Measurements from ENCODE around the gene OR5H1.
"Not testable (repeated sequence)": the region's sequence is repeated elsewhere in the genome, so short reads cannot be mapped to it uniquely, and the experiment has no call there.

The OR5H1 gene

DNA sequence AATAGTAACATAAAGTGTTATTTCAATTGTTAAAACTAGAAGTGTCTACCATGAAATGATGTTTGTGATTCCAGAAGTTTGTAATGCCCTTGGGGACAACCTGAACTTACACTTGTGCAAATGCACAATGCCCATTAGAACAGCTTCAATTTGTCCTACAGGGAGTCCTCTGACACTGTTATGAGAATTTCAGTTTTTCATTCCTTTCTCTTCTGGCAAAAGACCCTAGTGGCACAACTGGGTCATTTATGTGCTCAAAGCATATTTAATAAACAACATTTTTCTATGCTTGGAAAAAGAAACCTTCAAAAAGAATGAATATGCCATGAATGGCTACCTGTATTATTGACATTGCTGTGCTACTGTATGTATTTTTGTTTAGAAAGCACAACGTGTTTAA, at the start of gene OR5H1:
OR5H1 (plus strand) TSS at position 301 of the 400 bp plus-strand sequence. CDS start 1,977 bp downstream, outside the sequence.
- DNase-seq, result no peak

DNA sequence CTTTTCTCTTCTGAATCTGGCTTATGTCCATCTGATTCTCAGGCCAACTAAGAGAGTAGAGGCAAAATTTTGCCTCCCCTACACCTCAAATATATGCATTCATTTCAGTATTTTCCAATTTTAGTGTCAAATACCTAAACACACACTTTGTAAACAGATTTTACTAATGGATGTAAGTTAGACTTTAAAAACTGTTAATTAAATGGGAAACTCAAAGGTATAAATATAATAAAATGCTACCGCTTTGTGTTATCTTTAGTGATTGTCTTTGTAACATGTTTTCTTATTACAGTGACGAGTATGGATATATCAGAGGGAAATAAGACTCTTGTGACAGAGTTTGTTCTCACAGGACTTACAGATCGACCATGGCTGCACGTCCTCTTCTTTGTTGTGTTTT, 43.6 kb upstream of the OR5H1 start, which contains the start of gene OR5AC2:
OR5AC2 (plus strand) TSS at position 301 of the 400 bp plus-strand sequence; CDS start at position 301, 0 bp downstream.
- DNase-seq, result no peak

DNA sequence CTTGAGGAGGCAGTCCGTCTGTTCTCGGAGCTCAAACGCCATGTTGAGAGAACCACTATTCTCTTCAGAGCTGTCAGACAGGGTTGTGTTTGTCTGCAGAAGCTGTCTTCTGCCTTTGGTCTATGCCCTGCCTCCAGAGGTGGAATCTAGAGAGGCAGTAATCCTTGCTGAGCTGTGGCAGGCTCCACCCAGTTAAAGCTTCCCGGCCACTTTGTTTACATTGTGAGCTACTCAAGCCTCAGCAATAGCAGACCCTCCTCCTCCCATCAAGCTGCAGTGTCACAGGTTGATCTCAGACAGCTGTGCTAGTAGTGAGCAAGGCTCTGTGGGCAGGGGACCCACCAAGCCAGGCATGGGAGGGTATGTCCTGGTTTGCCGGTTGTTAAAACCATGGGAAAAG, 34.6 kb upstream of the OR5H1 start:
- DNase-seq, result no peak

DNA sequence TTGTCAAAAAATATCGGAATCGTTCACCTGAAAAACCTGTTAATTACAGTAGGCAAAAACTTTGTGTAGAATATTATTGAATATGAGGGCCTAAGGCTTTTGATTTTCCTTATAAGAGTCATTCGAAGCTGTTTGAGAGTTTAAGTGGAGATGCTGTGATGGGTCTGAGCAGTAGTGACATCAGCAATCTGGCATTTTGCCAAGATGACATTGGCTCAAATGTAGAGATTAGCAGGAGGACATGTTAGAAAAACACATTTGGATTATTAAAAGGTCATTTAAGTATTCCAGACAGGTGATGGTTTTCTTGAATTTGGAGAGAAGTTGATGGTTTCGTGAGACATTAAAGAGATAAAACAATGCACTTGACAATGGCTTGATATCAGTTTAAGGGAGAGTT, 30.7 kb upstream of the OR5H1 start:
- DNase-seq, result no peak

DNA sequence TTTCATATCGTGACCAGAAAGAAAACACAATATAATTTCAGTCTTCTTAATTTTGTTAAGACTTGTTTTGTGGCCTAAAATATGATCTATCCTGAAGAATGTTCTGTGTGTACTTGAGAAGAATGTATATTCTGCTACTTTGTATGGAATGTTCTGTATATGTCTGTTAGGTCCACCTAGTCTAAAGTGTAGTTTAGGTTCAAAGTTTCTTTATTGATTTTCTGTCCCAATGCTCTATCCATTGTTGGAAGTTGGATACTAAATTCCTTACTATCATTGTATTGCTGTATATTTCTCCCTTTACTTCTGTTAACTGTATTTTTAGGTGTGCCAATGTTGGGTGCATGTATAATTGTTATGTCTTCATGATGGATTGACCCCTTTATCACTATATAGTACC, 22.4 kb upstream of the OR5H1 start:
- DNase-seq, result no peak

DNA sequence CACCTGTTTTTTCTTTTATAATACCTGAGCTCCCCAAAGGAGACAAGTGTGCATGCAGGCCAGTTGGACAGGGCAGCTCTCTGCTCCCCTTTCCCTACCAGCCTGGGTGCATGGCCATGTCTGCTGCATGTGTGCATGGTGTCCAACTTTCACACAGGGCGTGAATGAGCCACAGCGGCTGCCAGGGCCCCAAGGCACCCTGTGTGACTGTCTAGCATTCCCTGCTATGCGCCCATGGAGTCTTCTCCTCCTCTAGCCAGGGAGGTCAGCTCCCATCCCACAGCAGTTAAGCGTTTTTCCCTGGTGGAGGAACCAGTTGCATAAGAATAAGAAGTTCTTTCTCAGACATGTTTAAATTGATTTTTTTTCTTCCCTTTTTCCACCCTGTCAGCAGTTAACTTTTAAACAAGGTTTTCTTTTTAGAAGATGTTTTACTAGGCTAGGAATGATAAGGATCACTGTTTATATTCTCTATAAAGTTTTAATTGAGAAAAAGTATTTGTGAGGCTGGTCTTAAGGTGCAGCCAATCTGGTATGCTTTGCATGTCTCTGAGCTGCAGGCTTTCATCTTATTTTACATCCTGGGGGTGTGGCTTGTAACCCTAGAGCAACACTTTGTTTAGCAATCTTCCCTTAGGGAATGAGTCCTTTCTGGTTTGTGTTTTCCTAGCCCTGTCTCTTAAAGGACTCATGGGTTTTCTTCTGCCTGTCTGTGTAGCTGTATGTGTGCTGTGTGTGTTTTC, 20.5 kb upstream of the OR5H1 start:
- no peak for DNase-seq

DNA sequence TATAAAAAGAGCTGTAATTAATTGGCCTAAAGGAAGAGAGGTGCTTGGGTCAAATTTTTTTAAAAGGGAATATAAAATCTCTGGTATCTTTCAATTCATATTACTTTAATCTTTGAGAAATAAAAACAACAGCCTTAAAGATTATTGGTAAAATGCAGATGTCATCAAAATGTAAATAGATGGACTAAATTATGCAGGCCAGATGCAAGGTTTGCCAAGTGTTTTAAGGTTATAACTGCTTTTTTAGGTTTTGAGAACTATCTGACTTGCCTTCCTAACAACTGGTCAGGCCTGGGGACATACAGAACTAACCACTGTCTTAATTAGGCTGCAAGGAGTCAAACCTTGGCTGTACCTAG, 20.0 kb upstream of the OR5H1 start:
- no peak for DNase-seq

DNA sequence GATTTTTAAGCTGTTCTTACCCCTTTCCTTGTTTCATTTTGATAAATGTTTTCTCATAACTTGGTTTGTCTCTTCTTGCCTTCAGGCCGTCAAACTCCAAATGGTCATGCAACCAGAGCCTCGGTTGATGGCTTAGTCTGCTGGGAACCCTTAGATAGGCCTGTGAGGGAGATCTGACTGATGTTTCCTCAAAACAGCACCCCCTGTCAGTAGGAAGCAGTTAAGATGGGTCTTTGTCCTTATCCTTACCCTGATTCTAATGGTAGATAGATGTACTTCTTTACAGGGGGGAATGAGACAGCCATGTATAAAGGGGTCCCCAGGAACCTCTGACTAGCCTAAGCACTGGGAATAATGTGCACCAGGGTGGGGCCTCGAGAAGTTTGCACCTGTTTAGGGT, 16.3 kb upstream of the OR5H1 start:
- DNase-seq, result no peak

DNA sequence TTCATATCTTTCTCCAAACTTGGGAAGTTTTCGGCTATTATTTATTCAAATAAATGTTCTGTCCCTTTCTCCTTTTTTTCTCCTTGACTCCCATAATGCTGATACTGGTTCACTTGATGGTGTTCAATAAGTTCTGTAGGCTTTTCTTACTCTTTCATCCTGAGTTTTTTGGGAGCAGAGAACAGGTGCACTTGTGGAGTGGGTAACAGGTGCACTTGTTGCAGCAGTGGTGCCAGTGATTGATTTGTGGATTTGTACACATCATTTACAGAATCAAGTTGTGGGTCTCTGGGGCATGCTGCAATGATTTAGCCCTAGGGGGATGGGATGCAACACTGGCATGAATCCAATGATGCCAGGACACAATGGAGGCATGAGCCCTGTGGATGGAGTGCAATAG, 14.8 kb upstream of the OR5H1 start:
- DNase-seq, result no peak

DNA sequence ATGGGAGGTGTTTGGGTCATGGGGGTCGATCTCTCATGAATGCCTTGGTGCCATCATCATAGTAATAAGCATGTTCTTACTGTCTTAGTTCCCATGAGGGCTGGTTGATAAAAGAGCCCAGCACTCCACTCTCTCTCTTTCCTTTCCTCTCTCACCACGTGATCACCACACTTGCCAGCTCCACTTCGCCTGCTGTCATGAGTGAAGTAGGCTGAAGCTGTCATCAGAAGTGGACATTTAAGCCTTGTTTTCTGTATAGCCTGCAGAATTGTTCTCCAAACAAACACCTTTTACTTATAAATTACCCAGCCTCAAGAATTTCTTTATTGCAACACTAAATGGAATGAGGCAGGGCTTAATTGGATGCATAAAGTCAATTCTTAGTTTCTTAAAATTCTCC, 6.1 kb downstream of the OR5H1 start:
- DNase-seq, result no peak

DNA sequence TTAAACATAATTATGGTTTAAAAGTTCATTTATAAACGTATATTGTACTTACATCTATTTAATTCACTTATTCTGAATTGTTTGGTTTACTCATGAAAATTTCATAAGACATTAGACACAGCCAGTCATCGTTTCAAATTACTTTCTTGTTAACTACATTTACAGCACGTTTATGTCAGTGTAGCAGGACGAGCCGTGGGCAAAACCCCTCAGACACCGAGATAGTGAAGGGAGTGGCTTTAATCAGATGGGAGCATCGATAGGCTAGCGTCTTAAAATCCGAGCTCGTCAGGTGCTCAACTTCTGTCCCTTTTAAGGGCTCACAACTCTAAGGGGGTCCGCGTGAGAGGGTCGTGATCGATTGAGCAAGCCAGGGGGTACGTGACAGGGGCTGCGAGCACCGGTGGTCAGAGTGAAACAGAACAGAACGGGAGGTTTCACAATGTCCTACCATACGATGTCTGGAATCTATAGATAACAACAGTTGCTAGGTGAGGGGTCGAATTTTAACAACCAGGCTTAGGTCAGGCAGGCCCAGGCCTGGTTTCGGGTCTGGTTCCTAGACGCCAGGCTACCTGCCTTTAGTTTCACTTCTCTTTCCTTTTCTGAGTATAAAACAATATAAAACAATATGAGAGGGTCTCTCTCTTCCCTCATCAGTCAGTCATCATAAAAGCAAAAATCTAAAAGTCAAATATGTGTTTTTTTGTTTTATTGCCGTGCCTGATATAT, 7.5 kb downstream of the OR5H1 start:
- DNase-seq, result not testable (repeated sequence)

DNA sequence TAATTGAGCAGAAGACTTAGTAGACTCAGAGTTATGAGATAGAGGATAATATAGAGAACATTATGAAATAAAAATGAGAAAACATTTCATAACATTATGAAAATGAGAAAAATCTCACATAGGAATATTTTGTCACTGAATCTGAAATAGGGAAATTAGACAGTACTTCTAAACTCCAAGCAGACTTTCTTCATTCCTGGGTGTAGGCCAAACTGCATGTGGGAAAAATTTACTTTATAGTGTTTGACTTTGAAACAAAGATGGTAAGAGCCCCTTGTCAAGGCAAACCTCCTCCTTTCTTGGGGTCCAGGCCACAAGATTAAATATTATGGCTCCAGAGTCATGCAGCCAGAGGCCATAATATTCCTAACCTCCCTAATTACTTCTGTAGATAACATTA, 10.0 kb downstream of the OR5H1 start:
- no peak for DNase-seq

DNA sequence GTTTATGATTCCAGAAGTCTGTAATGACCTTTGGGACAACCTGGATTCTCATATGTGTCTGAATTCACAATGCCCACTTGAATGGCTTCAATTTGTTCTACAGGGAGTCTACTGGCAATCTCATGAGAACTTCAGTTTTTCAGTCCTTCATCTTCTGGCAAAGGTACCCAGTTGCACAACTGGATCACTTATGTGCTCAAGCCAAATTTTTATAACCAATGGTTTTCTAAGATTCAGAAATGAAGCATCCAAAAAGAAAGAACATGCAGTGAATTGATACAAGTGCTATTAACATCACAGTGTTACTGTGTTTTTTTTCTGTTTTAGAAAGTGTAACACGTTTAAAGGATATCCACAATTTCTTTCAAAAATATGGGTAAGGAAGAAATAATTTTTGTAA, 16.7 kb downstream of the OR5H1 start, which contains the start of gene OR5H14:
OR5H14 (plus strand) TSS at position 301 of the 400 bp plus-strand sequence. CDS start 1,907 bp downstream, outside the sequence.
- DNase-seq, result no peak

DNA sequence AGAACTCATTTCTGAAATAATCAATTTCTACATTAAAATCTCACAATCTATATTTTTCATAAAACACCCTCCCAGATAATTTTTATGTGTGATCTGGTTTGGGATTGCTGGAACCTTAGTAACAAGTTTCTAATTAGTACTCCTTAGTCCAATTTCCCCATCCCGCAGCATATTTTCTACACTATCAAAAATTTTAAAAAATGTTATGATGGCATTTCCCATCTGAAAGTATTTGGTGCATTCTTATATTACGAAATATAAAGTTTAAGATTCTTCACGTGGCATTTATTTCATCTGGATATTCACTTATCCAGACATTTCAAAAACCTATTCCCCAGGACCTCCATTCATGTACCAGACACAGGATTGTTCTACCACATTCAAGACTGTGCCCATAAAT, 18.2 kb downstream of the OR5H1 start:
- no peak for DNase-seq

DNA sequence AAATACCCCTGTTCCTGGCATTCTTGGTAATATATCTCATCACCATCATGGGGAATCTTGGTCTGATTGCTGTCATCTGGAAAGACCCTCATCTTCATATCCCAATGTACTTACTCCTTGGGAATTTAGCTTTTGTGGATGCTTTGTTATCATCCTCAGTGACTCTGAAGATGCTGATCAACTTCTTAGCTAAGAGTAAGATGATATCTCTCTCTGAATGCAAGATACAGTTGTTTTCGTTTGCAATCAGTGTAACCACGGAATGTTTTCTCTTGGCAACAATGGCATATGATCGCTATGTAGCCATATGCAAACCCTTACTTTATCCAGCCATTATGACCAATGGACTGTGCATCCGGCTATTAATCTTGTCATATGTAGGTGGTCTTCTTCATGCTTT, 18.9 kb downstream of the OR5H1 start:
- DNase-seq, result not testable (repeated sequence)

DNA sequence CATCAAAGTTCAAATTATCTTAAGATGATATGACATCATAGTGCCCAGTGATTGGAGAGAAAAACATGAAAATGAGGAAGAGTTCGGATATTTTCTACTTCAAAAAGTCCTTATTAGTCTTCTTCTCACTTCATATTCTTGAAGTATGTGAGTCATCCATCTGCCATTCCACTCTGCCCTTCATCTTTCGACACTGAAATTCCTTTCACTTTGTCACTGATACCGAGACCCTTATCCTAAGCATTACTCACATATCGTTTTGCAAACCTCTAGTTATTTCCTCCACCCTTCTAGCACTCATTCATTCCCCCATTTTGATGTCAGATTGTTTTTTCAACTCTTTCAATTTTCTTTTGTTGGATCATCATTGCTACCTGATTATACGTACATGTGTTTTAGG, 20.7 kb downstream of the OR5H1 start:
- DNase-seq, result no peak

DNA sequence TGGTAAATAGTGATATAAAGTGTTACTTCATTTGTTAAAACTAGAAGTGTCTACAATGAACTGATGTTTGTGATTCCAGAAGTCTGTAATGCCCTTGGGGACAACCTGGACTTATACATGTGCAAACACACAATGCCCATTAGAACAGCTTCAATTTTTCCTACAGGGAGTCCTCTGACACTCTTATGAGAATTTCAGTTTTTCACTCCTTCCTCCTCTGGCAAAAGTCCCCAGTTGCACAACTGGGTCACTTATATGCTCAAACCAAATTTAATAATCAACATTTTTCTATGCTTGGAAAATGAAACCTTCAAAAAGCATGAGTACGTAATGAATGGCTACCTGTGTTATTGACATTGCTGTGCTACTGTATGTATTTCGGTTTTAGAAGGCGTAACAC, 35.9 kb downstream of the OR5H1 start, which contains the start of gene OR5H15:
OR5H15 (plus strand) TSS at position 301 of the 400 bp plus-strand sequence. CDS start 2,004 bp downstream, outside the sequence.
- DNase-seq, result no peak

DNA sequence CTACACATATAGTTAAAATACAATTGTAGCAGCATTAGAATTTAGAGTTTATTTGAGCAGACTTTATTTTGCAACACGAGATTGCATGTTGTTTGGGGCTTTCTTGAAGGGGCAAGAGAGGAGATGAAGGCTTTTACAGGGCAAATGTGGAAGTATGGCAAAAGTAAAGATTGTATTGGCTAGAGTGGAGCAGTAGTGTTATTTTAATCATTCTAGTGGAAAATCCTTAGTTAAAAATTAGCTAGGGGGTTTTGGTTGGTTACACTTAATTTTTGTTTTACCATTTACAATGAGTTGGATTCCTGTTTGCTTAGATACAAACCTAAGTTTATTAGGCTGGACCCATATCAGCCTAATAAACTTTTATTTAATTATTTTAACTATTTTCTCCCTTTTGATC, 40.5 kb downstream of the OR5H1 start:
- no peak for DNase-seq

DNA sequence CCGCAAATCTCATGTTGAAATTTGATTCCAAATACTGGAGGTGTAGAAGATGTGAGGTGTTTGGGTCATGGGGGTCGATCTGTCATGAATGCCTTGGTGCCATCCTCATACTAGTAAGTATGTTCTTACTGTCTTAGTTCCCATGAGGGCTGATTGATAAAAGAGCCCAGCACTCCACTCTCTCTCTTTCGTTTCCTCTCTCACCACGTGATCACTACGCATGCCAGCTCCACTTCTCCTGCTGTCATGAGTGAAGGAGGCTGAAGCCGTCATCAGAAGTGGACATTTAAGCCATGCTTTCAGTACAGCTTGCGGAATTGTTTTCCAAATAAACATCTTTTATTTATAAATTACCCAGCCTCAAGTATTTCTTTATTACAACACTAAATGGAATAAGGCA, 42.1 kb downstream of the OR5H1 start:
- no peak for DNase-seq

DNA sequence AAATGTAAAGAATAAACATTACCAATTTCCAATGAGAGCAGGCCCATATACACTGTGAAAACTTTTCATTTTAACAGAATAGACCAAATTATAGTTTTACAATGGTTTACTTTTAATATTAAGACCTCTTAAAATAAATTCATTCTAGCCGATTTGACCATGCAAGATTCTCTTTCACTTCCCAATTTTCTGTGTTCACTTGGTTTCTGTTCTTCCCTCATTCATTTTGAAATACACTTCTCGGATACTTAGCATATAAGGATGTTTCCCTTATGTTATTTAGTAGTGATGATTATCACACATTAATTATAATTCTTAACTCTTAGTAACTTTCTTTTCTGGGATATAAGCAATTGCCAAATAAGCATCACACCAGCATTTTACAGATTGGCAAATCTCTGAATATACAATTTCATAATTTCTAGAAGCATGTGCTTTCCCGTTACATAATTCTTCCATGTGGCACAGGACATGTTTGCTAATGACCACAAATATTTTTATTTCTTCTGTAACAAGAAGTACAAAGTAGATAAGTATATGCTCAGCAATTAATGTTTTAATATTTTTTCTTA, 49.9 kb downstream of the OR5H1 start:
- DNase-seq, result no peak

DNA sequence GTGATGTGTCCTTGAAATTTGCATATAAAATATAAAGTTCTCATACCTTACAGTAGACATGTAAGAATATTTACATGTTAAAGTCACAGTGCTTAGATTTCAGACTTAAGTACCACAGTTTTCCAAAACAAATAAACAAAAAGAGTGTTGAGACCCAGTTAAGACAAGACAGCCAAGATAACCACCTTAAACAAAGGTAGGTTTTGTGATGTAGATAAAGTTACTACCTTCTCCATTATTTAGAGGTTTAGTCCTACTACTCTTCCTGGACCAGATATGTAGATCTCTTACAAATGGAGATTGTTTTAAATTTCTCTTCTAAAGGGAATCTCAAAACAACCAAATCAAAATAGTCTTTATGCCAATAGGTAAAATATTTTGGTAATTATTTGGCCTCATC, 51.7 kb downstream of the OR5H1 start:
- DNase-seq, result no peak

DNA sequence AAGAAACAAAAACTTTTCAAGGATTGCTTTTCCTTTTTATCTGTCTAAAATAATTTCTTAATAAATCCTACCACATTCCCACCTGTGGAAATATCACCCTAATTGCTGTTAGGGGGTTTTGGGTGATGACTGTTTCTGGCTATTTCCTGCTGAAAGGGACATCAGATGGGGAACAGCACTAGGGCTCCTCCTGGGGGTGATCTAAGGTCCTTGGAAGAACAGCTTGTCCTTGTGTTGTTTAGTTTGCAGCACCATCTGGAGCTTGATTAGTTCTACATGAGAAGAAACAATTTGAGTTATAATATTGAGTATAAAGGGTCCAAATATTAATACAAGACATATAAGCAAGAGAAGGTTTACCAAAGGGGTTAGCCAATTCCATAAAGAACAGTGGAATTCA, 54.7 kb downstream of the OR5H1 start:
- DNase-seq, result no peak

All from NK-92 treated with Interleukin-12 subunit alpha and Interleukin-12 subunit beta, amount 100 ng/mL, for 24 hours (cell line).